Esophagus (tissue), 2 donors: Measurements from ENCODE around the gene PLCB2. TPM values are rescaled to one million over a fixed set of nuclear protein-coding genes. Genes with fewer than 3 reads are reported as not detected.

Experiments used
- H3K27ac ChIP-seq, 2 donors: one replicate each; pipeline ENCODE4 v1.5.1; 2013; ENCODE audit warnings: low read depth in 2 of 2, mild to moderate bottlenecking in 2 of 2, inconsistent platforms in 1 of 2, low read length in 1 of 2, moderate library complexity in 1 of 2
- H3K27me3 ChIP-seq, 2 donors: one replicate each; pipeline ENCODE4 v1.6.1; 2013; ENCODE audit warnings: low read length in 2 of 2, control low read depth in 1 of 2, mild to moderate bottlenecking in 1 of 2; ENCODE audit not compliant: insufficient read depth in 2 of 2, control insufficient read depth in 1 of 2
- H3K36me3 ChIP-seq, 2 donors: one replicate each; pipeline ENCODE4 v1.6.1; 2013; ENCODE audit warnings: low read length in 1 of 2; ENCODE audit not compliant: control insufficient read depth in 2 of 2, insufficient read depth in 2 of 2
- H3K4me1 ChIP-seq, 2 donors: one replicate each; pipeline ENCODE4 v1.6.1; 2013; ENCODE audit warnings: low read length in 1 of 2; ENCODE audit not compliant: control insufficient read depth in 2 of 2, insufficient read depth in 2 of 2
- H3K4me3 ChIP-seq, 2 donors: one replicate each; pipeline ENCODE4 v1.5.1; 2013; ENCODE audit warnings: low read length in 2 of 2, mild to moderate bottlenecking in 2 of 2, low read depth in 1 of 2, moderate library complexity in 1 of 2
- H3K9me3 ChIP-seq, 2 donors: one replicate each; pipeline ENCODE4 v1.6.1; 2013; ENCODE audit warnings: mild to moderate bottlenecking in 2 of 2, low read depth in 1 of 2, low read length in 1 of 2, moderate library complexity in 1 of 2; ENCODE audit not compliant: control insufficient read depth in 2 of 2, insufficient read depth in 1 of 2
- WGBS, 2 donors: extraction: QIAGEN DNeasy Blood & Tissue Kit; methylation state at CpG; one replicate each; pipeline ENCODE4 v1.1.7; 2013; 5-methylcytosine and 5-hydroxymethylcytosine counted together
- polyA plus RNA-seq, 2 donors: library from polyadenylated mRNA; stranded (reverse); fragments of 200-250 nt; gene quantifications; one replicate each; pipeline ENCODE4 v1.2.3, GENCODE V29; 2013
- donor health status: healthy with polysubstance abuse.
- donor health status: Bipolar disorder and iron deficiency.

PLCB2 gene
- polyA plus RNA-seq, 2 donors, result 5.3 to 7.3 TPM

DNA sequence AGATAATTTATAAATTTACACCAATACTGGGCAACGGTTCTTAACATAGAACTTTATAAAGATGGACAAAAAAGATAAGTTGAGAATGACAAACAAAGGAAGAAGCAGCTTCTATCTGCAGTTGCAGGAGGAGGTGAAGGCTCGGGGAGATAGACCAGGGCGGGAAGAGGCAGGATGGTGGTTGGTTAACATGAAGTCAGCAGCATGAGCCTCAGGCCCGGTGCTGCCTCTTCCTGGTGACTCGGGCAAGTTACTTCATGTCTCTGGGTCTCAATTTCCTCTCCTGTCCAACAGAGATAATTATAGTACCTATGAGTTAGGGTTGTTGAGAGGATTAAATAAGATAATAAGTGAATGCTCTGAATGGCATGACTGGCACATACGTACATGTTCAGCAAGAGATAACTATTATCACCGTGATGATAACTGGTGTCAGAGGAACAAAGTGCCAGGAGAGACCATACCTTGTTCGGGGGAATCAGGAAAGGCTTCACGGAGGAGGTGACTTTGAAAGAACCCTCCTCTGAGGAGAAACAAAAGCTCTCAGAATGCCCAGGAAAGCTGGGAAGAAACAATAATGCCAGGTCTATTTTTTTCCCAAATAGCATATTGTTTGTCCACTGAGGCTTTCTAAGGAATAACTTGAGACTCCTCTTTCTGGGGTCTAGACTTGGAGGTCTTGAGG is 64.5 kb downstream of the PLCB2 start:
- 55 to 67% methylated on average over 9 of the region's 9 CpGs for WGBS, 2 donors
- no peaks in the 10 kb centered on the region for H3K27me3 ChIP-seq
- H3K4me1 ChIP-seq, result peaks cover 16 to 44% of the 10 kb centered on the region in 2 donors
- no peak overlapping the region for H3K4me3 ChIP-seq
- peak overlapping the region; percentile 58 to 73 for H3K27ac ChIP-seq
- no peaks in the 10 kb centered on the region for H3K36me3 ChIP-seq
- H3K9me3 ChIP-seq, result no peaks in the 10 kb centered on the region

GRCh38 chr15:40242601-40243000 is 65.1 kb downstream of the PLCB2 start:
- Histone ChIP-seq H3K27me3 (no peaks in the 10 kb centered on the region), H3K4me1 (peaks cover 14 to 39% of the 10 kb centered on the region in 2 donors), H3K36me3 (no peaks in the 10 kb centered on the region), H3K27ac (peak overlapping the region; percentile 20 to 58), H3K9me3 (no peaks in the 10 kb centered on the region), H3K4me3 (no peak overlapping the region)
- 82 to 91% methylated on average over 5 of the region's 5 CpGs for WGBS, 2 donors

DNA sequence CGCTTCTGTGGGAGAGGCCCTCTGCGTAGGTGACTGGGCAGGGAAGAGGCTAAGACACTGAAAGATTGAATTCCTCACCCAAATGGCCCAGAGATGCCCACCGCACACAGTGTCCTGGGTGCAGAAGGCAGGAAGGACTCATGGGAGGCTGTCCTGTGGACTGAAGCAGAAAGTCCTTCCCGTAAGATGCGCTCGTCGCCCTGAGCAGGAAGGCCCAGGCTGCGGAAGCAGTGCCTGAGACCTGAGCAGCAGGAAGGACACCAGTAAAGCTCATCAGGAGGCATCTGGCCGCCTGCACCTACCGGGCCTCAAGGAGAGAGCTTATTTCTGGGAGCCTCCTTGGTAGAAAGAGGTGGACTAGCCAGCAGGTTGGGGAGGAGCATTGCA is 65.5 kb downstream of the PLCB2 start:
- 89 to 90% methylated on average over 10 of the region's 10 CpGs for WGBS, 2 donors
- peaks cover 13 to 39% of the 10 kb centered on the region in 2 donors for H3K4me1 ChIP-seq
- no peaks in the 10 kb centered on the region for H3K36me3 ChIP-seq
- no peaks in the 10 kb centered on the region for H3K9me3 ChIP-seq
- H3K27ac ChIP-seq, result peak overlapping the region; percentile 20 to 58
- H3K4me3 ChIP-seq, result no peak overlapping the region
- H3K27me3 ChIP-seq, result no peaks in the 10 kb centered on the region

- H3K36me3 ChIP-seq, result no peaks in the 10 kb centered on the region
- 59 to 70% methylated on average over 14 of the region's 14 CpGs for WGBS, 2 donors
- H3K9me3 ChIP-seq, result no peaks in the 10 kb centered on the region
- peak overlapping the region; percentile 75 to 97 for H3K27ac ChIP-seq
- peak overlapping the region; percentile 15 to 45 for H3K4me3 ChIP-seq
- peaks cover 10 to 34% of the 10 kb centered on the region in 2 donors for H3K4me1 ChIP-seq
- H3K27me3 ChIP-seq, result no peaks in the 10 kb centered on the region
Measured at GRCh38 chr15:40241269-40242212, 66.2 kb downstream of the PLCB2 start.

GRCh38 chr15:40240619-40241221 is 67.0 kb downstream of the PLCB2 start:
- H3K27ac ChIP-seq, result peak overlapping the region; percentile 75 to 97

DNA sequence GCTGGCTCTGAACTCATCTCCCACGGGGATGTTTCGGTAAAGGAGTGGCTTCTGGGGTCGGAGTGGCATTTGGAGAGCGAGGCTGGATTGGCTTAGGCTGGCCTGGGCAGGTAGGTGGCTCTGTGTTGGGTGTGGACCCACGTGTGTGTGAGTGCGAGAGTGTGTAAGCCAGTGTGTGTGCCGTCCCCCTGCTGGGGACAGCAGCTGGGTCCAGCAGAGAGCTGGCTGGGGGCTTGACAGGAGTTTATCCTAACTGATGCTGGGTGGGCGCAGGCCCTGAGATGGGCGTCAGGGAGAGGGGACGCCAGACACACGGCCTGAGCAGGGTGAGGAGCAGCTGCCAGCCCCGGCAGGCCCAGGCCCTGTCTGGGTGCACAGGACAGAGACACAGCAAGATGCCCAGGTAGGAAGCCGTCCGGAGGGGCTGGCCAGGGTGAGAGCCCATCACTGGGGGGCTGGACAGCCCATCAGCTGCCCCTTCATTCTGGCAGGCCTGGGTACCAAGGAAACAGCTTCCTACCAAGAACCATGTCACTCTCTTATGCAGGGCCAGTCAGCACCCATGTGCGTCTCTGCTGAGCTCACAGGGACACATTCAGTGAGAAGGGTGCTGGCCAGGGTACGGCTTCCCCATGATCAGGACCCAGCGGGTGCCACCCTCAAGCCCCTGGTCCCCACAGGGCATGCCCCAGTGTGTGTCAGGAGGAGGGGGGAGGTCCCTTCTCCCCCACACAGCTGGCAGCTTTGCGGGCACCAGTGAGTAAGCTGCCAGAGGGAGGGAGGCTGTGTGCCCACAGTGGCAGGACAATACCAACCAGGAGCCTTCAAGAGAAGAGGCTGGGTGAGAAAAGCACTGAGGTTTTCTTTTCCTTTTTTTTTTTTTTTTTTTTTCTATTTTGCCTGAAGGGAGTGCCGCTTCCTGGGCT is 67.8 kb downstream of the PLCB2 start:
- H3K36me3 ChIP-seq, result no peaks in the 10 kb centered on the region
- peak overlapping the region; percentile 75 to 97 for H3K27ac ChIP-seq
- peak overlapping the region; percentile 45 to 46 for H3K4me3 ChIP-seq
- 49 to 60% methylated on average over 18 to 19 of the region's 19 CpGs for WGBS, 2 donors
- H3K4me1 ChIP-seq, result peaks cover 7 to 21% of the 10 kb centered on the region in 2 donors
- no peaks in the 10 kb centered on the region for H3K9me3 ChIP-seq
- no peaks in the 10 kb centered on the region for H3K27me3 ChIP-seq

More at GRCh38 chr15:40240619-40241221, 67.0 kb downstream of the PLCB2 start:
- H3K4me3 ChIP-seq, result peak overlapping the region; percentile 31 to 45
- no peaks in the 10 kb centered on the region for H3K27me3 ChIP-seq
- no peaks in the 10 kb centered on the region for H3K36me3 ChIP-seq
- no peaks in the 10 kb centered on the region for H3K9me3 ChIP-seq
- peaks cover 9 to 27% of the 10 kb centered on the region in 2 donors for H3K4me1 ChIP-seq
- 49 to 61% methylated on average over 10 of the region's 10 CpGs for WGBS, 2 donors

GRCh38 chr15:40239404-40239692 is 68.4 kb downstream of the PLCB2 start:
- H3K36me3 ChIP-seq, result no peaks in the 10 kb centered on the region
- peak overlapping the region; percentile 45 to 46 for H3K4me3 ChIP-seq
- no peaks in the 10 kb centered on the region for H3K9me3 ChIP-seq
- H3K27me3 ChIP-seq, result no peaks in the 10 kb centered on the region
- peaks cover 7 to 20% of the 10 kb centered on the region in 2 donors for H3K4me1 ChIP-seq
- 24 to 31% methylated on average over 5 of the region's 5 CpGs for WGBS, 2 donors
- H3K27ac ChIP-seq, result peak overlapping the region; percentile 75 to 97

DNA sequence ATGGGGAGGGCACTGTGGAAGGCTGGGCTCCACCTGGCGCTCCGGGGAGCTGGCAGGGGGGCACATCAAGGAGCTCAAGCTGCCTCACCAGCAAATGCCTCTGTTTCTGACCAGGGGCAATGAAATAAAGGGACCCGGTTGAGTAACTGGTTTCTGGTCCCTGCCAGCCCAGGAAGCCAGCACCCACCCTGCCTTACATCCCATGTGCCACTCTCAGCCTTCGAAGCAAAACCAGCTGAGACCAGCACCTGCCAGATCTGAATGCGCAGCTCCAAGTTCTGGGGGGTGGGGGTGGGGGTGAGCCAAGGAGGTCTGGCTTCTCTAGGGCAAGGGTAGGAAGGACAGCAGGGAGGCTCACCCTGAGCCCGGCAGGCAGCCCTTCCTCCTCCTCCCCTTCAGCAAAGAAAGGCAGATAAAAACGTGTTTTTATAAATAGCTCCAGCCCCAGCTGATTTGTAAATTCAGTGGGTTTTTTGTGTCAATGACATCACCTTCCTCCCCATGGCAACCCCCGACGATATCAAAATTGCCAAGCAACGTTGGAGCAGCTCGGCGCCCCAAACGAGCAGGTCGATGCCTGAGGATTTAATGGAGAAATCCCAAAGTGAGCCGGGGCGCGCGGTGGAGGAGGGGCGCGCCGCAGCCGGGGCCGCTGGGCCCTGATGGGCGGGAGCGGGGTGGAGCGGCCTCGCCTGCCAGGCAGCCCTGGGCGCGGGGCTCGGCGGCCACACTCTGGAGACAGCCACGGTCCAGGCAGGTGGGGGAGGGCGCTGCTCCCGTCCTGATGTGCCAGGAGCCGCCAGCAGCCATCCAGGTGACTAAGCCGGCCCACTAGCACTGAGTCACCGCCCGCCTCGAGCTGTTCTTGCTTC is 69.0 kb downstream of the PLCB2 start, which contains the start of gene PAK6:
Gene PAK6 (plus strand): TSS at position 532 of the 872 bp plus-strand sequence. CDS start 25,723 bp downstream, outside the sequence.
- WGBS, 2 donors, result 5% methylated on average over 39 of the region's 39 CpGs
- no peaks in the 10 kb centered on the region for H3K27me3 ChIP-seq
- H3K9me3 ChIP-seq, result no peaks in the 10 kb centered on the region
- H3K4me3 ChIP-seq, result peak within 1 kb of the TSS; percentile 45 to 46
- peak within 1 kb of the TSS; percentile 75 to 97 for H3K27ac ChIP-seq
- H3K4me1 ChIP-seq, result peaks cover 8 to 19% of the 10 kb centered on the region in 2 donors
- H3K36me3 ChIP-seq, result no peaks in the 10 kb centered on the region
